GM10248 (cell line): ENCODE measurements around the gene CARMIL3.

Experiments
- CTCF ChIA-PET: fragments of 300-600 bp; sonication (Branson Sonifier 250); formaldehyde crosslinking; extraction: SDS; loops from one replicate; lab custom pipeline; 2021; ENCODE audit warnings: antibody characterized with exemption; lab: Yijun Ruan, JAX
- POLR2A ChIA-PET: fragments of 350-650 bp; sonication (Branson Sonifier 250); formaldehyde crosslinking; extraction: SDS; loops from one replicate; lab custom pipeline; 2020; ENCODE audit warnings: antibody characterized with exemption; lab: Yijun Ruan, JAX
- DNase-seq: peaks from one replicate; pipeline ENCODE4 v3.0.0; 2012; ENCODE audit errors: extremely low spot score
- CTCF ChIP-seq: IDR thresholded peaks from 2 replicates; pipeline ENCODE4 v1.5.1; 2012; ENCODE audit warnings: mild to moderate bottlenecking, low read depth; ENCODE audit errors: extremely low read depth, missing control alignments, control extremely low read depth

Gene CARMIL3

GRCh38 chr14:24065408-24065807, 13.6 kb downstream of the CARMIL3 start:
- ChIA-PET POLR2A (no interaction called here), CTCF (interaction anchor here (1.6 to 2.7 kb wide), 4 partner anchors 11 to 43 kb away, joined by 5 to 17 read pairs (median 7); partner anchors contain the start of gene CARMIL3)
- no peak for TF ChIP-seq CTCF
- no peak for DNase-seq

- CTCF ChIA-PET = interaction anchor here (0.9 to 2.7 kb wide), 7 partner anchors 8 to 42 kb away, joined by 3 to 17 read pairs (median 5); no protein-coding TSS in a partner anchor
- POLR2A ChIA-PET = no interaction called here
- no peak for DNase-seq
- no peak for TF ChIP-seq CTCF
Observed at GRCh38 chr14:24066496-24067132, 14.8 kb downstream of the CARMIL3 start.

GRCh38 chr14:24067133-24068082, 15.6 kb downstream of the CARMIL3 start:
- ChIA-PET POLR2A (no interaction called here), CTCF (interaction anchor here (0.9 to 2.7 kb wide), 8 partner anchors 9 to 41 kb away, joined by 3 to 17 read pairs (median 6); no protein-coding TSS in a partner anchor)
- no peak for DNase-seq
- TF ChIP-seq CTCF = no peak

- POLR2A ChIA-PET = no interaction called here
- DNase-seq = no peak
- no peak for TF ChIP-seq CTCF
- CTCF ChIA-PET = interaction anchor here (1.4 to 1.9 kb wide), 3 partner anchors 11 to 147 kb away, joined by 4 to 9 read pairs (median 9); partner anchors contain the start of gene MDP1
Observed at GRCh38 chr14:24068711-24069410, 17.1 kb downstream of the CARMIL3 start.

- no peak for DNase-seq
- no peak for TF ChIP-seq CTCF
- CTCF ChIA-PET = interaction anchor here (1.3 to 7.9 kb wide), 6 partner anchors 10 to 147 kb away, joined by 4 to 71 read pairs (median 7); partner anchors contain the start of genes MDP1 and PCK2
- POLR2A ChIA-PET = interaction anchor here (0.6 kb wide), 1 partner anchor 11 kb away, joined by 3 read pairs; no protein-coding TSS in a partner anchor
Observed at GRCh38 chr14:24069411-24069735, 17.6 kb downstream of the CARMIL3 start.
